VCaP (cell line): ENCODE data around the gene TAS2R41.
"Not testable (repeated sequence)": the region's sequence is repeated elsewhere in the genome, so short reads cannot be mapped to it uniquely, and the experiment has no call there.

Experiments
- H3K27ac ChIP-seq: fragments of 450-650 bp; 2 replicates; pipeline ENCODE4 v1.5.1; 2017
- TF ChIP-seq, protein P1 (sequence below): fragments of 450-650 bp; conservative IDR thresholded peaks from 2 replicates; pipeline ENCODE4 v1.5.1; 2017; ENCODE audit warnings: mild to moderate bottlenecking, moderate library complexity

TAS2R41 gene

DNA sequence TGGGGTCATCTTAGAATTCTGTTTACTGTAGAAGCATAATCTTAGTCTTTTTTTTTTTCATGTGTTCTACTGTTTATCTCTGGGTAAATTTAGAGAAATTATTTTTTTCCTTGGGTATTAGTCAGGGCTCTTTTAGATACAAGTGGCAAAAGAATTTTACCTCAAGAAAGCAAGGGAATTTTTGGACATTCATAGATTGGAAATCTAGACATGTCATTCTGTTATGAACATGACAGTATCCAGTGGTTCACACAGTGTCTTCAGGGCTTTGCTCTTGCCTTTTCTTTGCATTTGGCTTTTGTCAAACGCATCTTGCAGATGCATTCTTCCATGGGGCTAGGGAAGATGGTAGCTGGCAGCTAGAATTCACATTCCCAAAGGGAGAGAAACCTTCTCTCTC is 13.7 kb upstream of the TAS2R41 start:
- no peak overlapping the region for H3K27ac ChIP-seq
- TF ChIP-seq, protein P1, sequence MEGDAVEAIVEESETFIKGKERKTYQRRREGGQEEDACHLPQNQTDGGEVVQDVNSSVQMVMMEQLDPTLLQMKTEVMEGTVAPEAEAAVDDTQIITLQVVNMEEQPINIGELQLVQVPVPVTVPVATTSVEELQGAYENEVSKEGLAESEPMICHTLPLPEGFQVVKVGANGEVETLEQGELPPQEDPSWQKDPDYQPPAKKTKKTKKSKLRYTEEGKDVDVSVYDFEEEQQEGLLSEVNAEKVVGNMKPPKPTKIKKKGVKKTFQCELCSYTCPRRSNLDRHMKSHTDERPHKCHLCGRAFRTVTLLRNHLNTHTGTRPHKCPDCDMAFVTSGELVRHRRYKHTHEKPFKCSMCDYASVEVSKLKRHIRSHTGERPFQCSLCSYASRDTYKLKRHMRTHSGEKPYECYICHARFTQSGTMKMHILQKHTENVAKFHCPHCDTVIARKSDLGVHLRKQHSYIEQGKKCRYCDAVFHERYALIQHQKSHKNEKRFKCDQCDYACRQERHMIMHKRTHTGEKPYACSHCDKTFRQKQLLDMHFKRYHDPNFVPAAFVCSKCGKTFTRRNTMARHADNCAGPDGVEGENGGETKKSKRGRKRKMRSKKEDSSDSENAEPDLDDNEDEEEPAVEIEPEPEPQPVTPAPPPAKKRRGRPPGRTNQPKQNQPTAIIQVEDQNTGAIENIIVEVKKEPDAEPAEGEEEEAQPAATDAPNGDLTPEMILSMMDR, result no peak

DNA sequence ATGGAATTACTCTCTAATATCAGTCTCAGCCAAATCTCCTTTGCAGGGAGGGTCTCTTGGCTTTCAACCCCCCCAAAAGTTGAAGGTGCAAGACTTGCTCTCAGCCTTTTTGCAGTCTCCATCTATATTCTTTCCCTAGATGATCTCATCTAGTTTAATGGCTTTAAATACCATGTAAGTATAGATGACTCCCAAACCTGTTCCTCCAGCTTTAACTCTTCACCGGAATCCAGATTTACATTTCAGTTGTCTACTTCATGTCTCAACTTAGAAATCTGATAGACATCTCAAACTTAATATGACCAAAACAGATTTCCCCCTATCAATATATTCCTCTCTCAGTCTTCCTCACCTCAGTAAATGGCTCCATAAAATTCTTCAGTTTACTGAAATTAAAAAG is 9.9 kb upstream of the TAS2R41 start:
- H3K27ac ChIP-seq, result no peak overlapping the region
- TF ChIP-seq, protein P1, result no peak

DNA sequence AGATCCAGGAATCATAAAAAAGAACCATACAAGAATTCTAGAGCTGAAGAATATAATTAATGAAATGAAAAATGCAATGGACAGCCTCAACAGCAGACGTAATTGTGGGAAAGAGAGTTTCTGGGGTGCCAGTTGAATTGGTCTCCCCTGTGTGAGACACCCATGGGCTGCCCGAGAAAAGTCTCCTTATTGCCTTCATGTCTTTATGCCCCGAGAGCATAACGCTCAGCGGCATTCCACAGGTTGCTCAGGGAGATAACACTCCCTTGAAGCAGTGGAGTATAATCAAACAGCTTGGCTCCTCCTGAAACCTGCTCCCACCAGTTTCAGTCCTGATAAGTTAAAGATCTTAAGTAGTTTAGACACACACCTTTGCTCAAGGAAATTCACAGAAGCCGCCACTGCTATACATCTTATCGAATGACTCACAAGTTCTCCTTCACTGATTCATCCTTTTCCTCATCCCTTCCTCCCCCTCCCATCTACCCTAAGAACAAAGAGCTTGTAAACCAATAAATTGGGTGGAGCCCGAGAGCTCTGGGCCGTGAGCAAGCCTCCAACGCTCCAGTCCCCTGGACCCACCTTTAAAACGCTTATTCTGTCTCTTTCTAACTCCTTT is 5.5 kb upstream of the TAS2R41 start:
- not testable (repeated sequence) for H3K27ac ChIP-seq

DNA sequence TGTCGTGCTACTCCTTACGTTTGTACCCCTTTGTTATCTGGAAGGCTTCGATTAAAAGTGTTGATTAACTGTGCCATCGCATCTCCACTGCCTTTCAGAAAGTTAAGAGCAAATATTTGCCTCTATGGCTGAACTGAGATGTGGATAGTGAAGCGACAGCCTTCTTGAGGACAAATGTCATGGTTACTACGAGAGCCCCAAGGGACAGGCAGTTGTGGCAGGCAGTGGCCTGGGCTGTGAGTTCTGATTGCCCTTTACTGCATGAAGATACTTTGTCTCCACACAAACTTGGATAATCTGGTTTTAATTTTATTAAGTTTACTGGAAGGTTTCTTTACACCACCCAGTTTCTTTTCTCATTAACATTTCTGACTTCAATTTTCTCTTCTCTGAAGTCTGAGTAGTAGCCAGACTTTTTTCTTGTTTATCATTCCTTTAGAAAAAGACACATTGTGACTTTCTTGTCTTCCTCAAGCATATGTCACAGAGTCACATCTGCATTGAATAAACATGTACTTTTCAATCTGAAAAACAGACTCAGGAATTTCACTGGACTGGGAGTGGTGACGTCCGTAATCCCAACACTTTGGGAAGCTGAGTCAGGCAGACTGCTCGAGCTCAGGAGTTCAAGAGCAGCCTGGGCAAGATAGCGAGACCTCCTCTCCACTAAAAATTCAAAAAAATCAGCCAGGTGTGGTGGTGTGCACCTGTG is 1.5 kb downstream of the TAS2R41 start:
- TF ChIP-seq, protein P1, result no peak
- no peak overlapping the region for H3K27ac ChIP-seq

DNA sequence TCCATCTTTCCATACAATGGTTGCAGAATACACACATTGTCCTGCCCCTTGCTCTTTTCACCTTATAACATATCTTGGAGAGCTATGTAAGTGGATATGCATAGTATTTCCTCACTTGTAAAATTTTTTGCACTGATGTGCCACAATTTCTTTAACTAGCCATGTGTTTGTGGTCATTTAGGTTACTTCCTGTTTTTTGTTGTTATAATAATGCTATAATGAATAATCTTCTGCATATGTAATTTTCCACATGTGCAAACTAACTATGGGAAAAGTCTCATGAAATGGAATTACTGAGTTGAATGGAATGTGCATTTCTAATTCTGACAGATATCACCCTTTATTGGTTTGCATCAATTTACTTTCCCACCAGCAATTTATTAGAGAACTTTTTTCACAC is 2.8 kb downstream of the TAS2R41 start:
- H3K27ac ChIP-seq, result no peak overlapping the region
- TF ChIP-seq, protein P1, result no peak

DNA sequence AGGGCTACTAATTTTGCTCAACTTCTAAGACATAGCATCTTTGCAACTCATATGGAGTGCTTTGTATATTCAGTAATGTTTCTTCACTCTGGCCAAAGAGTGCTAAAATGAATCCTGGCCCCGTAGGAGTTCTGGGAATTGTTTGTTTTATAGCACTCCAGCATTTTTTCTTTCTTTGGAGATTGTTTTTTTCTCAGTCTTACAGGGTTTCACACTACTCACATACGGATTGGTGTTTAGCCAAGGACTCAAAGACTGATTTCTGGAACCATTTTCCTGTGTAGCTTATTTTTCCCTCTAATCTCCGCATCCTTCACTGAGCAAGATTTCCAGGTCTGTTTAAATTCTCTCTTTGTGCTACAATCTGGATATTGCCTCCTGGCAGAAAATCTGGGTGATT is 6.4 kb downstream of the TAS2R41 start:
- TF ChIP-seq, protein P1, result no peak
- no peak overlapping the region for H3K27ac ChIP-seq

DNA sequence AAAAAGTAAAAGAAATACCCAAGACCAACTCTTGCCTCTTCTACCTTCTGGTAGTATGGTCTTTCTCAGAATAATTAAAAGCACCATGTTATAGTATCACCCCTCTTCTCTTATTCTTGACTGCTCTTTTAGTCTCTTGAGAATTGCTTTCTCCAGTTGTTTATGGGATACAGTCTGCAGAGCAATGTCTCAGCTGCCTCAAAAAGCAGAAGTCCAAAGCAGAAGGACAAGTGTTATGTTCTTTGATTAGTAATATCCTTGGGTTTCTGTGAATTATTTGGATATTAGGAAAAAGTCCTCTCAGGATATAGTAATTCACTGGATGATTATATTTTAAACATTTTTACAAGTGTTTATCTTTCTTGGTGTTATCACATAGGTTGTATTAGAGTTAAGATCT is 7.4 kb downstream of the TAS2R41 start:
- TF ChIP-seq, protein P1, result no peak
- no peak overlapping the region for H3K27ac ChIP-seq

DNA sequence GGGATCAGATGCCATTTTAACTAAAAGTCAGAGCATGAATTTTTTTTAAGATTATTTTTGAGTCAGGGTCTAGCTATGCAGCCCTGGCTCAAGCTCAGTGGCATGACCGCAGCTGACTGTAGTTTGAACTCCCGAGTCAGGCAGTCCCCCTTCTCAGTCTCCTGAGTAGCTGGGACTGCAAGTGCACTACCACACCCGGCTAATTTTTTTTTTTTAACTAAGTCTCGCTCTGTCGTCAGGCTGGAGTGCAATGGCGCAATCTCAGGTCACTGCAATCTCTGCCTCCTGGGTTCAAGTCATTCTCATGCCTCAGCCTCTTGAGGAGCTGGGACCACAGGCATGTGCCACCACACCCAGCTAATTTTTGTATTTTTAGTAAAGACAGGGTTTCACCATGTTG is 7.8 kb downstream of the TAS2R41 start:
- TF ChIP-seq, protein P1, result no peak
- no peak overlapping the region for H3K27ac ChIP-seq

DNA sequence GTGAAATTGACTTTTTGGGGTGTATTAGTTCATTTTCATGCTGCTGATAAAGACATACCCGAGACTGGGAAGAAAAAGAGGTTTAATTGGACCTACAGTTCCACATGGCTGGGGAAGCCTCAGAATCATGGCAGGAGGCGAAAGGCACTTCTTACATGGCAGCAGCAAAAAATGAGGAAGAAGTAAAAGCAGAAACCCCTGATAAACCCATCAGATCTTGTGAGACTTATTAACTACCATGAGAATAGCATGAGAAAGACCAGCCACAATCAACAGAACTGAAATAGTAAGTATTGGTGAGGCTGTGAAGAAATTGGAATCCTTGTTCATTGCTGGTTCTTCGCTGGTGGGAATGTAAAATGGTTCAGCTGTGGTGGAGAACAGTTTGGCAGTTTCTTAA is 8.6 kb downstream of the TAS2R41 start:
- H3K27ac ChIP-seq, result not testable (repeated sequence)
